Natural killer cell (primary cell): ENCODE data around the gene PREP. TPM values are rescaled to one million over a fixed set of nuclear protein-coding genes. Genes with fewer than 3 reads are reported as not detected.

Experiments
- ATAC-seq, 3 donors: fragments of 150-1000 bp in 2 of 3; fragments of 200-7000 bp in 1 of 3; cut with Tn5 transposase; 1 replicate in 1 of 3; 2 replicates in 2 of 3; pipeline ENCODE4 v1.10.0; 2021; ENCODE audit warnings: mild to moderate bottlenecking in 2 of 3, moderate library complexity in 2 of 3
- DNase-seq, 2 donors: peaks; one replicate each; pipeline versions ENCODE4 v3.0.0 to v3.0.0-alpha.2; 2013 to 2021; ENCODE audit warnings: mixed read lengths in 1 of 2
- H3K27ac ChIP-seq: one replicate; pipeline ENCODE4 v1.5.1; 2013; ENCODE audit warnings: mild to moderate bottlenecking, low read length
- H3K27me3 ChIP-seq: one replicate; pipeline ENCODE4 v1.6.1; 2013; ENCODE audit warnings: low read length; ENCODE audit not compliant: control insufficient read depth, insufficient read depth
- H3K36me3 ChIP-seq: one replicate; pipeline ENCODE4 v1.6.1; 2013; ENCODE audit warnings: low read length; ENCODE audit not compliant: control insufficient read depth, insufficient read depth
- H3K4me1 ChIP-seq: one replicate; pipeline ENCODE4 v1.6.1; 2013; ENCODE audit warnings: low read length; ENCODE audit not compliant: control insufficient read depth, insufficient read depth
- H3K4me3 ChIP-seq: one replicate; pipeline ENCODE4 v1.5.1; 2013; ENCODE audit warnings: low read length
- H3K9me3 ChIP-seq: one replicate; pipeline ENCODE4 v1.6.1; 2013; ENCODE audit warnings: low read length; ENCODE audit not compliant: control insufficient read depth, insufficient read depth
- H3K27ac Mint-ChIP-seq, 2 donors: one replicate each; pipeline ENCODE4 v1.8.0; 2022; ENCODE audit warnings: mild to moderate bottlenecking in 2 of 2, mixed read lengths in 2 of 2, moderate library complexity in 1 of 2
- H3K27me3 Mint-ChIP-seq, 2 donors: one replicate each; pipeline ENCODE4 v1.8.0; 2022; ENCODE audit warnings: low read depth in 2 of 2, mixed read lengths in 2 of 2
- H3K36me3 Mint-ChIP-seq: one replicate; pipeline ENCODE4 v1.8.0; 2022; ENCODE audit warnings: mixed read lengths
- H3K4me1 Mint-ChIP-seq, 2 donors: one replicate each; pipeline ENCODE4 v1.8.0; 2022; ENCODE audit warnings: mixed read lengths in 2 of 2
- H3K4me3 Mint-ChIP-seq: one replicate; pipeline ENCODE4 v1.8.0; 2022; ENCODE audit warnings: mild to moderate bottlenecking, moderate library complexity, mixed read lengths
- H3K9me3 Mint-ChIP-seq, 2 donors: one replicate each; pipeline ENCODE4 v1.8.0; 2022; ENCODE audit warnings: mixed read lengths in 2 of 2
- CTCF ChIP-seq: fragments of 200-600 bp; IDR thresholded peaks from one replicate; pipeline ENCODE4 v1.8.0; 2022; ENCODE audit warnings: antibody characterized with exemption
- WGBS: methylation state at CpG from one replicate; pipeline ENCODE4 v1.1.7; 2013; ENCODE audit warnings: missing lambda C conversion rate; ENCODE audit not compliant: insufficient coverage; 5-methylcytosine and 5-hydroxymethylcytosine counted together
- intact Hi-C: fragments of 100-400 bp; cut with micrococcal nuclease; formaldehyde crosslinking; loops from one replicate; pipeline ENCODE4 v1.14.2; 2022
- total RNA-seq, 4 donors: library from RNA; stranded (reverse); fragments of 120-200 nt in 1 of 4; gene quantifications; one replicate each; pipeline versions ENCODE4 v1.2.3 to v1.2.4, GENCODE V29; 2013 to 2022

PREP gene
- total RNA-seq, 3 donors from 2014 or later (not counting 1 experiment from before 2014, with no cell fraction given), result 30.0 to 42.9 (median 37.1) TPM

GRCh38 chr6:105282631-105283585 is 120.0 kb downstream of the PREP start:
- Mint-ChIP-seq H3K27me3 (no peaks in the 10 kb centered on the region), H3K9me3 (no peaks in the 10 kb centered on the region), H3K4me3 (no peak overlapping the region), H3K36me3 (peaks cover 35% of the 10 kb centered on the region), H3K4me1 (no peaks in the 10 kb centered on the region), H3K27ac (no peak overlapping the region)
- intact Hi-C loops, result no loop called here
- H3K9me3 ChIP-seq, result no peaks in the 10 kb centered on the region
- no peaks in the 10 kb centered on the region for H3K4me1 ChIP-seq
- H3K27ac ChIP-seq, result no peak overlapping the region
- no peak for TF ChIP-seq CTCF
- peaks cover 60% of the 10 kb centered on the region for H3K36me3 ChIP-seq
- ATAC-seq (no peak), DNase-seq (no peak)
- no peaks in the 10 kb centered on the region for H3K27me3 ChIP-seq
- 94% methylated on average over 18 of the region's 18 CpGs for WGBS
- no peak overlapping the region for H3K4me3 ChIP-seq

- Mint-ChIP-seq H3K9me3 (no peaks in the 10 kb centered on the region), H3K27ac (no peak overlapping the region), H3K36me3 (peaks cover 40% of the 10 kb centered on the region), H3K4me1 (no peaks in the 10 kb centered on the region), H3K27me3 (no peaks in the 10 kb centered on the region), H3K4me3 (no peak overlapping the region)
- Histone ChIP-seq H3K4me1 (no peaks in the 10 kb centered on the region), H3K27ac (no peak overlapping the region), H3K27me3 (no peaks in the 10 kb centered on the region), H3K9me3 (no peaks in the 10 kb centered on the region), H3K36me3 (peaks cover 65% of the 10 kb centered on the region), H3K4me3 (no peak overlapping the region)
- no peak for ATAC-seq
- intact Hi-C loops, result no loop called here
- WGBS, result 97% methylated on average over 7 of the region's 7 CpGs
- no peak for DNase-seq
- no peak for TF ChIP-seq CTCF
Measured at GRCh38 chr6:105280033-105280432, 122.8 kb downstream of the PREP start.

- Histone ChIP-seq H3K4me3 (no peak overlapping the region), H3K4me1 (no peaks in the 10 kb centered on the region), H3K9me3 (no peaks in the 10 kb centered on the region), H3K36me3 (peaks cover 60% of the 10 kb centered on the region), H3K27ac (no peak overlapping the region), H3K27me3 (no peaks in the 10 kb centered on the region)
- Mint-ChIP-seq H3K4me3 (no peak overlapping the region), H3K27me3 (no peaks in the 10 kb centered on the region), H3K4me1 (no peaks in the 10 kb centered on the region), H3K9me3 (no peaks in the 10 kb centered on the region), H3K36me3 (peaks cover 34% of the 10 kb centered on the region), H3K27ac (no peak overlapping the region)
- WGBS, result 100% methylated on average over 3 of the region's 3 CpGs
- intact Hi-C loops, result no loop called here
- DNase-seq, result no peak
- ATAC-seq, result no peak
- no peak for TF ChIP-seq CTCF
Measured at GRCh38 chr6:105279463-105279862, 123.4 kb downstream of the PREP start.
